HepG2 (cell line): ENCODE results near the gene USP43. TPM values are rescaled to one million over a fixed set of nuclear protein-coding genes. Genes with fewer than 3 reads are reported as not detected.

Experiments used
- ATAD3A ChIP-seq: sonication (generic); formaldehyde crosslinking; IDR thresholded peaks from 2 replicates; pipeline ENCODE4 v1.4.0; 2020; ENCODE audit warnings: missing genetic modification reagents
- GMEB2 ChIP-seq: IDR thresholded peaks from 2 replicates; pipeline ENCODE4 v1.6.1; 2016; ENCODE audit warnings: missing biosample characterization, missing genetic modification reagents, low read depth
- LBX2 ChIP-seq: sonication (generic); formaldehyde crosslinking; IDR thresholded peaks from 2 replicates; pipeline ENCODE4 v1.5.0; 2020; ENCODE audit warnings: missing genetic modification reagents, mild to moderate bottlenecking, borderline replicate concordance
- NFIB ChIP-seq: sonication (generic); formaldehyde crosslinking; IDR thresholded peaks from 2 replicates; pipeline ENCODE4 v1.9.0; 2021; ENCODE audit warnings: missing genetic modification reagents, mild to moderate bottlenecking, borderline replicate concordance
- PHF21A ChIP-seq: sonication (generic); formaldehyde crosslinking; IDR thresholded peaks from 2 replicates; pipeline ENCODE4 v1.5.0; 2020; ENCODE audit warnings: mild to moderate bottlenecking, missing genetic modification reagents
- USF2 ChIP-seq, 2 experiments: sonication (generic) in 1 of 2; formaldehyde crosslinking in 1 of 2; IDR thresholded peaks; 2 replicates each; pipeline versions ENCODE4 v1.5.1 to v1.6.1; 2011 to 2020; ENCODE audit warnings: borderline replicate concordance in 1 of 2, low read depth in 1 of 2, low read length in 1 of 2, mild to moderate bottlenecking in 1 of 2, missing genetic modification reagents in 1 of 2, moderate library complexity in 1 of 2
- ZNF3 ChIP-seq: IDR thresholded peaks from 2 replicates; pipeline ENCODE4 v1.7.0; 2017; ENCODE audit warnings: inconsistent platforms
- ZNF576 ChIP-seq: sonication (generic); formaldehyde crosslinking; IDR thresholded peaks from 2 replicates; pipeline ENCODE4 v1.4.0; 2020; ENCODE audit warnings: mild to moderate bottlenecking, missing genetic modification reagents
- ZNF737 ChIP-seq: sonication (generic); formaldehyde crosslinking; IDR thresholded peaks from 2 replicates; pipeline ENCODE4 v1.5.0; 2020; ENCODE audit warnings: missing genetic modification reagents, mild to moderate bottlenecking, borderline replicate concordance
- polyA plus RNA-seq, 8 experiments: library from polyadenylated mRNA; depleted of rRNA in 3 of 8; stranded (reverse) in 7 of 8; unstranded in 1 of 8; fragments of >200 nt; fragmentation: Illumina TruSeq in 4 of 8; extraction: Trizol in 4 of 8; gene quantifications; 2 replicates each; pipeline versions ENCODE4 v1.2.1 to v1.2.3, GENCODE V29; 2011 to 2016; ENCODE audit warnings: low read depth in 4 of 8, missing spikeins in 1 of 8, mixed read lengths in 1 of 8; ENCODE audit not compliant: insufficient read depth in 1 of 8
- total RNA-seq, 5 experiments: library from RNA; depleted of rRNA; stranded (reverse); fragments of >200 nt; fragmentation: Illumina TruSeq; extraction: Trizol; gene quantifications; 2 replicates each; pipeline ENCODE4 v1.2.3, GENCODE V29; 2016; ENCODE audit warnings: low read depth in 1 of 5

Gene USP43
- total and polyA plus RNA-seq, 2 of the 13 experiments (the other 11 are each of a cell fraction or from before 2014, with no cell fraction given), result 1.6 to 2.2 TPM

GRCh38 chr17:9767432-9767991 lies 122.2 kb downstream of the USP43 start (continued):
- TF ChIP-seq LBX2 (CRISPR knock-in tag), result no peak
- TF ChIP-seq ZNF3 (CRISPR knock-in tag), result no peak
- no peak for TF ChIP-seq GMEB2
- no peak for TF ChIP-seq USF2 (IDR thresholded peaks at IDR 0.05; ENCODE audit: low read depth, low read length)
- no peak for TF ChIP-seq USF2 (CRISPR knock-in tag; IDR thresholded peaks at IDR 0.05; ENCODE audit: borderline replicate concordance)
- no peak for TF ChIP-seq ATAD3A
- no peak for TF ChIP-seq ZNF737 (CRISPR knock-in tag)
- no peak for TF ChIP-seq ZNF576
- TF ChIP-seq PHF21A (CRISPR knock-in tag), result no peak
- TF ChIP-seq NFIB (CRISPR knock-in tag), result no peak
